HS-27A (cell line): ENCODE data around the gene WIPI1.

ENCODE experiments used
- DNase-seq: peaks from one replicate; pipeline ENCODE4 v3.0.0-alpha.2; 2012; ENCODE audit warnings: low read depth, missing footprints

WIPI1 gene

DNA sequence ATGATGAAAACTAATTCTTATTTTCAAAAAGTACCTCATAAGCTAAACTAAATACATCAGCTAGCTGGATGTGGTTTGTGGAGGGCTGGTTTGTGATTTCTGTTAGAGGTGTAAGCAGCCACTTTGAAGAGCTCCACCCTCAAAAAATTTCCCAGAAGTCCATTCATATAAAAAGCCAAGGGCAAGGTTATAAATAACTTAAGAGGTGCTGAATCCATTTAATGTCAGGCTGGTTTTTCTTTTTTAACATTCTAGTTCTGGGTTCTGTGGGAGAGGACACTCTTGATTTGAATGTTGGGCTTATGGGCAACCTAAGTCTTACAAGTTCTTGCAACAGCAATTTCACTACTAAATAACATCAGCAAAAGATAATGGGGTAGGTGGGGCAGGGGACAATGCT, 3.4 kb upstream of the WIPI1 start:
- DNase-seq: no peak

DNA sequence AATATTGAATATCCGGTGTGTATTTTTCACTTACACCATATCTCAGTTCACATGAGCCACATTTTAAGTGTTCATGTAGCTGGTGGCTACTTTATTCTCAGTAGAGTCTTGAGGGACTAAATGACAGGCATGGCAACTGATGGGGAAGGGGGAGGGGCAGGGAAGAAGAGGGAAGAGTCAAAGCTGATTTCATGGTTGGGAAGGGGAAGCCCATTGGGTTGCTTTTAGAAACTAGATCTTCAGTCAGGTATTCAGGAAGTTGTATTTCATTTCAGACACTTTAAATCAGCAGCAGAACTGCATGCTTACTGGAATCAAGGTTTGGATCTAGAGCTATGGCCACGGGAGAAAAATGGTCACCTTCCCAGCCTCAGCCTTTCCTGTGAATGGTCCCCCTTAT, 2.9 kb upstream of the WIPI1 start:
- DNase-seq: no peak

DNA sequence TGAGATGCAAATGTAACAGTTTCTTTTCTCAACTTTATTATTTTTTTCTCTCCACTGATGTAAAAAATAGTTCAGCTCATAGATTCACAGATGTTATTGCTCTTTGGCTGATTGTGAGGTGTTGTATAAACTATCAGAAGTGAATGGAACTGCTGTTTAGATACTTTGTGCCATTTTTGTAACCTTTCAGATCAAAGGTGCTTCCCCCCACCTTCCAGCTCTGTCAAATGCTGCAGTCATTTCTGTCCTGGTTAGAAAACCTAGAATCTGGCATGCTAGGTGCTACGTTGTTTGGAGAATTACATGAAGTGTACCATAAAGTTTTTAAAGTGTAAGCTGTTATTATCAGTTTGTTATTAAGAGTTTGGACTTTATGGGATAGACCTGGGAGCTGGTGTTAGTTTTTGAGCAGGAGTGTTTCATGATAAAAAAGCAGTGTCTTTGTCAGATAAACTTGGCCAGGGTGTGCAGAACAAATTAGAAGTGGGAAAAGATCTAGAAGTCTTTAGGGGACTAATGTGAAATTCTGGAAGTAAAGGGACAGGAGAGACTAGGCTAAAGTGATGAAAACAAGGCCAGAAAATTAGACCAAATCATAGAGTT, 1.8 kb upstream of the WIPI1 start:
- DNase-seq: no peak

DNA sequence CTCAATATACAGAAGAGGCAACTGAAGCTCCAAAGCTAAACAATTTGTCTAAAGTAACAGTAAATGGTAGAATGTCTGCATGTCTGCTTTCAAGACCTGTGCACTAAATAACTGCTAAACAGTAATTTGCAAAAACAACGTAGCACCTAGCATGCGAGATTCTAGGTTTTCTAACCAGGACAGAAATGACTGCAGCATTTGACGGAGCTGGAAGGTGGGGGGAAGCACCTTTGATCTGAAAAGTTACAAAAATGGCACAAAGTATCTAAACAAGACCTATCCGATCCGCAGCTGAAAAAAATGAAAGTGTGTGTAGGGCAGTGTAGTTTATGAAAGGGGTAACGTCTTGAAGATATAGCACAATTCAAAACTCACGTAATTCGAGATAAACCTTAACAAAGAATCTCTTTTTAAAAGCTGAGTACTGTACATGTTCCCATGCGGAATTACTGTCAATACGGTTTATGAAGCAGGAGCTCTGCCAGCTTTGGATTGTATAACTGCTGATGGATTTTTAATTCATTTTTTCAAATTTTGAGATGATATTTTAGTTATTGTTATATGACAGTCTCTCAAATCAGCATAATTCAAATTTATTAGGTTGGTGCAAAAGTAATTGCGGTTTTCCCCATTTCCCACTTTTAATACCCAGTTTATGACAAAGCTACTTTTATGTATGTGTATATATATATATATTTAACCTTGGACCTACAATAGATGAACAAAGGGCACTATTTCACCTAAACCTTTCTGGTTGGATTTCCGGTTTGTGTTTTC, 1.2 kb upstream of the WIPI1 start:
- no peak for DNase-seq

DNA sequence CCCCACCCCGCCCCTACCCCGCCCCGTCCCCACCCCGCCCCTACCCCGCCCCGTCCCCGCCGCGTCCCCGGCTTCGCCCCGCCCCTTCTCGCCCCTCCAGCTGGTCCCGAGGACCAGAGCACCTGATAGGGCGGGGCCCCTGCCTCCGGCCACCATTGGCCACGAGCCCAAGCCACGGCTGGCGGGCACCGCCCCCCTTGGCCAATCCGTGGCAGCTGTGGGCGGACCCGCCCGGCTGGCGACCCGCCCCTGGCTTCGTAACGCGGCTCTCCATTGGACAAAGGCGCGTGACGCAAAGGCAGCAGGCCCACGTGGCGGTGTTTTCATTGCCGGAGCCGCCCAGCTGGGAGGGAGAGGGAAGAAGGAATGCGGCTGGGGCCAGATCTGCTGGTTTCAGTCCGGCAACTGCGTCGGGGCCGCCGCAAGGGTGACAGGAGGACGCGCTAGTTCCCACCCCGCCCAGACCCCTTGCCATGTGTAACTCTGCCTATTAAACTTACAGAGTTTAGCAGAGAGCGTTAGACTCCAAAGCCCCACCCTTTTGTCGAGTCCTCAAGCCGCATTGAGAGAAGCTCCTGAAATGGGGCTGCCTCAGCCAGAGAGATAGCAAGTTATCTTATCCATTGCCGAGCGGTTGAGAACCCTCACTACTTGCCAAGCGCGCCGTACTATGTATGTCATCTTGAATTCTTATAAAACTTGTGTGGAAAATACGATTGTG, 403 bp upstream of the WIPI1 start:
- peak; percentile 79 for DNase-seq

DNA sequence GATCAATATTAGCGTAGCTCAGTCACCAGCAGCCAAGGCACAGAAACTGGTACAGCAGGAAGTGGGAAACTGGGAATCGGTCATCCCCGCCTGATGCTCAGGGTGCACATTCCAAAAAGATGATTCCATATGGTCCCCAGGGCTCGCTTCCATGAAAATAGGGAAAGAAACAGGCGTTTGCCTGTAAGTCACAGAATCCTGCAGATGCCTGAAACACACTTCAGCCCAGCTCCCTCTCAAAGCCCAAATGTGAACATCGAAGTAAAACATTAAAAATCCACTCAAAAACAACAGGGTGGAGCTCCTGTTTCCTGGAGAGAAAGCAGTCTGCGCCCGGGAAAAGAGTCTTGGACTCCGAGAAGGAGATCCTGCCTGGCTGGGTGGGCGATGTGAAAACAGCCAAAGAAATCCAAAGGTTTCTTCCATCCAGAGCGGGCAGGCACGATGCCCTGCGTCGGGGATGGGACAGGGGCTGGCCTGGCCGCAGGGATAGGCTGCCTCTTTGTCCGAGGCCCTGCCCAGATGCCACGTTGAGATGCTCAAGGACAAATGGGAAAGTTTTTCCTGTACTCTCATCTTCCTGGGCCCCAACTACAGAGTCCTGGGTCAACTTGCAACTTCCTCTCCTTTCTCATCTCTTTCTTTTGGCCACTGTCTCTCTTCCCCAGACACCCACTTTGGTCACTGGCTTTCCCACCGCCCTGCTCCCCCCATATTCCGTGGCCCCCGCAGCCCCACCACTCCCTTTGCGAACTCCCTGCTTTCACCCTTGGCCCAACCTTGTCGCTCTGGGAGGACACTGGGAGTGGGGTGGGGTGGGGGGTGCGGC, 743 bp downstream of the WIPI1 start:
- peak; percentile 45 for DNase-seq

DNA sequence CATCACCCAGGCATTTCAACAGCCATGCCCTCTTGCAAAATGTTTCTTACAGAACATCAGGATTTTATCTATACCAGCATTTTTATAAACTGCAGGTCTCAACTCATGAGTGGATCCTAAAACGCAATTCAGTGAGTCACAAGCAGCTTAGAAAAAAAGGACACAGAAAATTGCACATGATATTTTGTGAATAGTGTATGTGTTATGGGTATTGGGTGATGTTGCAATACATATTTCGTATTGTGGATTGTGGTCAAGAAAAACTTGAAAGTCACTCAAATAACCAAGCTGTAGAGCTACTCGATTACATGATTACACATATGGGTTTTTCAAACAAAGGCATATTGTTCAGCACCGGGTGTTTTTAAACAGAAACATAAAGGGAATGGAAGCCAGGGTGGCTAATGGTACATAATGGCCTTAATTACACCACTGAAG, 1.4 kb downstream of the WIPI1 start:
- no peak for DNase-seq

DNA sequence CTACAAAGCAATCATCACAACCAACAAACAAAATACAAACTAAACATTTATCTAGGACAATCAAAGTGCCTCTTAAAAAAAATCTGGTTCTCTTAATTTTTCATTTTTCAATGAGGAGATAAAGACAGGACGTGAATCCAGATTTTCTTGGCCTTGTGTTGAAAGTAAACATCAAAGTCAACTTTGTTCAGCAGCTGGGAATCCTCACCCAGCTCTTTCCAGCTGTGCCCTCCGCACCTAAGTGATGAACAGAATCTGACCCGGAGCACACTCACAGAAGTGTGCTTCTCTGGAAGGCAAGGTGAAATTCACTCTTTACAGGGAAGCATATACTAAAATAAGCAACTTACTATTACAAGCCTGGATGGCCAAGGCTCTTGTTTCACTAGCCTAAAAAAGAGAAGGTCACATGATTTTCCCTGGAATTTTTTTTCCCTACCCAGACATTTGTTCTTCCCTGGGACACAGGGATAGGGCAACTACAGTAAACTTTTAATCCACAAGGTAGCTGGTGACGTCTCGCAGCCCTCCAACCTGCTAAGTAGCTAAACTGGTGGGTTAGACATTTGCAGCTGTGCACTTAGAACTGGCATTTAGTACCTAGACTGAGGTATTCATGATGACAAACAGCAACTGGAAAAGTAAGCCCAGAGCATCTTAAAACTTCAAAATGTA, 3.2 kb downstream of the WIPI1 start:
- DNase-seq: no peak

DNA sequence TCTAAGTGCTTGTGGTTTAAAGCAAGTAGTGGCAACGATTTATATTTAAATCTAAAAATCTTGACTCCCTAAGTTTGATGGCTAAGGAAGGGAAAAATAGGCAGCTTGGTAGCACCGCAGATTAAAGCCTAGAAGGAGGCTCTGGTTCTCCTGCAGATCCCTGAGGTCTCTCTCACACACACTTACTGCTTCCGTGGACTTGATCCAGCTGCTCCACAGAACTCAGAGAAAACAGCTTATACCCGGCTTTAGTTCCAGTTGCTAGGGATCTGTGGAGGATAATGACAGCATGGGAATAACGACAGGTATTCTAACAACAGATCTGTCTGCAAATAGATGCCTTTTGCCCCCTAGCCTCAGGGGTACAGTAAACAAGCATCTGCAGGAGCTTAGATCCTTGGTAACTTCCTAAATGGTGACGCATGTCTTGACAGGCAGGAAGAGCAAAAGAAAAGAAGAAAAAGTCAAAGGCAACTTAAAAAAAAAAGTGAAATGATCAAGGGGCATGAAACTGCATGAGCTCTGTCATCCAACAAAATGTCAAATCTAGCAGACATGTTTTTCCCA, 4.5 kb downstream of the WIPI1 start:
- DNase-seq: no peak

DNA sequence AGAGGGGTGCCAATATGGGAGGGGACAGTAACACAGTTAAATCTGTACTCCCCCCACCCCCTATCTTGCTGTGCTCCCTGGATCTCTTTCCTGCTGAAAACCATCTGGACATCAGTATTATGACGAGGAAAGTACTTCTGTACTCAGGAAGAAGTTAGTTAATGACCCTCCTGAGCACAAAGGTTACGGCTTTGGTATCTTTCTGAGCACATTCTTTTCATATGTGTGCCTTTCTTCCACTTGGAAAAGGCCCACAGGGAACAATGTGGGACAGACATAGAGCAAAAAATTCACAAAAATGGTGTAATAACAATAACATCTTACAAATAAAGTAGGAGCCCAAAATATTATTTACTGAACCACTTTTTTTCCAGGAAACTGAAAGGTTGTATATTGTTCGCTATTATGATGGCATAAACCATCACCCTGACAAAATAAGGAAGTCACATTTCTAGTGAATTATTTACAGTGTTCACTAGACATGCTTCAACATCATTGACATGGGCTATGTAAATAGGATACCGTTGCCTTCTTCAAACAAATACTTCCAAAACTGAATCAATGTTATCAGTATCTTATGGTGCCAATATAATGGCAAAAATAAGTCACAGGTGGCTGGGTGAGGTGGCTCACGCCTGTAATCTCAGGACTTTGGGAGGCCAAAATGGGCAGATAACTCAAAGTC, 5.5 kb downstream of the WIPI1 start:
- DNase-seq: no peak

DNA sequence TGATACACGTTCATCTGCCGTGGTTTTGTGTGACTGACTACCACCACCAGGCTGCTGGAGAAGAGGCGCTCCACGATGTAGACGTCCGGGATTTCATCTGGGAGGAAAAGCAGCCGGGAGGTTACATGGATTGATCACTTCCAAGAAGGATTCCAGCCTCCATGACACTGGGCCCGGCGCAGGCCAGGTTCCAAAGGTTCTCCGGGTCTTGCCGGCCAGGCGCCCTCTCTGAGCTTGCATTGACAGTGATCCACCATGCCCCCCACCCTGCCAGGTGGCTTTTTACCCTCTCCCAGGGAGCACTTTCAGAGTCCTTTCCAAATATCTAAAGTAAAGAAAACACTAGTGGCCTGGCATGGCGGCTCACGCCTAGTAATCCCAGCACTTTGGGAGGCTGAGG, 6.5 kb downstream of the WIPI1 start:
- DNase-seq: no peak

DNA sequence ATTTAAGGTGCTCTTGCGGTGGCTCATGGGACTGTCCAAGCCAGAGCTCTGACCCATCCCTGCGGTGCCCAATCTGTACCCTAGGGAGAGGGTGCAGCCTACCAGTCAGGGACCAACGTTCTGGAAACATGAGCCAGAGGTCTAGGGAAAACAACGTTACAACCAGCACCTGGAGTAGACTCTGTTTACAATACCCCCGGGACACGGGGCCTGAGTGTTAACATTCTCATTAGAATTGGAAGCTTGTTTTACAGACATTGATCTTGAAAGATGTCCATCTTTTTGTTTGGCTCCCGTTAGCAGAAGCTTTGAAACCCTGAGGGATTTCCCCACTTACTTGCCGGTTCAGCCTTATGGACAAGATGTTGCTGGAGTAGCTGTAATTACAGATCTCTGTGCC, 6.9 kb downstream of the WIPI1 start:
- no peak for DNase-seq

DNA sequence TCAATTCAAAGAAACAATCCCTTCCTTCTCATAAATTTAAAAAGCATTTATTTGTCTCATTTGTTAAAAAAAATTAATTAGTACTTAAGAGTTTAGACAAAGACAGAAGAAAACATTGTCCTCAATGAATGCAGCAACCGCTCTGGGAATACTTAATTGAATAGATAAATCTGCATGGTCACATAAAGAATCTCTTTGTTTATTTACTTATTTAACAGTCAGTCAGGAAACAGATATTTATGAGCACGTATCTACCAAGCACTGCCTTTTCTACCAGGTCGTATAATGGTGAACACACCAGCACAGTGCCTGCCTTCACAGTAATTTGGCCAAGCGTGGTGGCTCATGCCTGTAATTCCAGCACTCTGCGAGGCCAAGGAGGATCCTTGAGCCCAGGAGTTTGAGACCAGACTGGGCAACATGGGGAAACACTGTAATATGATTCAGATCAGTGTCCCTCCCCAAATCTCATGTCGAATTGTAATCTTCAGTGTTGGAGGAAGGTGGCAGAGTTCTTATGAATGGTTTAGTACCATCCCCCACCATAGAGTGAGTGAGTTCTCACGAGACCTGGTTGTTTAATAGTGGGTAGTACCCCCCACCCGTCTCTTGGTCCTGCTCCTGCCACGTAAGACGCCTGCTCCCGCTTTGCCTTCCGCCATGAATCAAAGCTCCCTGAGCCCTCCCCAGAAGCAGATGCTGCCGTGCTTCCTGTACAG, 8.1 kb downstream of the WIPI1 start:
- no peak for DNase-seq

DNA sequence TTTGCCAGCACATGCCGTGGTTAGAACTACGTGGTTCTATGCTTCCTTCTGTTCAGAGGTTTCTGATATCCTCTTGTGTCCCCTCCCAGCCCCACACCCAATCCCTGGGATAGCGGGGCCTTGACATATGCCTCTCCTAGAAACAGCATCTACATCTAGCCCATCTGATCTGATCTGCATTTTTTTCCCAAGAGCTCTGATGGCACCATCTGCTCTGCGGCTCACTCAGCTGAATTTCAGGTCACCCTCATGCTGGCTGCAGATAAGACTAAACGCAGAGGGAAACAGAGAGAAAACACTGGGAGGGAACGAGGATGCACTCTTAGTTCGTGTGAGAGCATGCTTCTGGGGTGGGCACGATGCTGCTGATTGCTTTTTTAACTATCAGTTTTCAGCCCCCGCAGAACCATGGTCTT, 10.7 kb downstream of the WIPI1 start:
- no peak for DNase-seq

DNA sequence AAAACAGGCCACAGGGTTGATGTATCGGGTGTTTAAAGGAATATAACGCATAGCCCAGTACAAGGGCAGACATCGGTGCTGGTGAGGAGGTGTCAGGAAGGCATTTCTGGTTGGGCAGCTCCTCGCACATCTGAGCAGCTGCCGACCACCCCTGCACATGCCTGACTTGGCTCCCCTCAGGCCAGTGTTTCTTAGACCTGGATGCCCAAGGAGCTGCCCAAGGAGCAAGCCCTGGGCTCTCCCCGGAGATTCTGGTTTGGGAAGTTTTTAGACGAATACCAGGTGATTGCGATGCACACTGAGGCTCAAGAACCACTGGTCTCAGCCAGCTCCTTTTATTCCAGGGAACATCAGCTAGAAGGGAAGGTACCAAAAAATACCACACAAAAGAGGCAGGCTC, 11.6 kb downstream of the WIPI1 start:
- no peak for DNase-seq

DNA sequence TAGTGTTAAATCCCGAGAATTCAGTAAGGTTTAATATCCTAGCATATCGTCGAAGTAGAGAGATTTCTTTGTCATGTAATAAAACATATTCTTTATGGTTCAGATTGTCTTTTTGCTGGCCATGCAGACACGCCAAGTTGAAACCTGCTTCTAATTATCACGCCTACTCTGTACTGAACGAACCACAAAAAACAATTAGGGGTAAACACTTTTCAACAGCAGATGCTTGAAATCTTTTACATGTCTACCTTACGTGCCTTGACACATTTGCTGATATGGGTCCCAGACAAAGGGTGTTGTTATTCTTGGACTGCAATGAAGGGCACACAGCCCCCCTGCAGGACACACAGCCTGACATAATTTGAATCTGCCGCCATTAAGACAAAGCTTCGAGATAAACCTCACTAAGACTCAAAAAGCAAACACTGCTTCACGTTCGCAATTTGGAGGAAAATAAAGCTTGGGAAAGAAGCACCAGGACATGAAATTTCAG, 13.3 kb downstream of the WIPI1 start:
- DNase-seq: no peak

DNA sequence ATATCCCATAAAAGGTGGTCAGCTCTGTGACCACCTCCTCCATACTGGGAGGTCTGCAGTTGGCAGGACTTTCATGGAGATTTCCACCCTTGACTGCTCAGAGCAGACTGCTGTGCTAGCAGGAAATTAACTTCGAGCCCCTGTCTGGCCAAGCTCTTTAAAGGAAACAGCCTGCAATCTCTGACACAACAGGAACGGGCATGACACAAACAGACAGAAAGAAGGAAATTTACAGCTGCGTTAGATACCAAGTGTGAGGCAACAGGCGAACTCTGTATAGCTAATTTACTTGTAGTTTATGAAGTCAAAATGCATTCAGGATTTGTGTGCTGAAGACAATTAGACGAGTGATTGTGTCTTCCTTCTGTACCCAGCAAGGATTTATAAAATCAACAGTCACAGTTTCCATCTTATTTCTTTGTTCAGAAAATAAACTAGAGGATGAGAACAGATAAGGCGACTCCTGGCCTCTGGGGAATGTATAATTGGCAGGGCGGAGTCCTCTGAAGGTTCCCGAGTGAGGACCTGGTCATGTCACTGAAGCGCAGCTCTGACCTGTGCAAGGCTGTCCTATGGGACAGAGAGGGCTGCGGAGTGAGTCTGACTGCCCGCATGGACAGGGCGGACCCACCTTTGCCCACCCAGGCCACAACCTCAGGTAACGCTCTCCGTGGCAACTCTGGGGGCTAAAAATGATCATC, 16.1 kb downstream of the WIPI1 start:
- DNase-seq: no peak

DNA sequence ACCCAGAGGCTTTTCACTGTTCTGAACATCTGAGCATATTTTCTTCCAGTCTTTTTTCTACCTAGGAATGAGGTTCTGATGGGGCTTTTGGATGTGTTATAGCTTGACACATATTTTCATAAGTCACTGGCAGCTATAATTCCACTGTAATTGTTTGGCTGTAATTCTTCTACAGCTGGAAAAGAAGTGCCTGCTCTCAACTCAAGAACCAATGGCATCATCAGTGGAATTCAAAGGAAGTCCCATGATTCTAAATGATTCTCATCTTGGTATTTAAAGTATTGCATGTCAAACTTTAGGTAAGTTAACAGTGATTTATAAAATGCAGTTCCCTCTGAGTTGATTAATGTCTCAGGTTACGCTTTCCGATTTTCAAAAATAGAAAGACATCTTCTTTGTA, 16.8 kb downstream of the WIPI1 start:
- no peak for DNase-seq

DNA sequence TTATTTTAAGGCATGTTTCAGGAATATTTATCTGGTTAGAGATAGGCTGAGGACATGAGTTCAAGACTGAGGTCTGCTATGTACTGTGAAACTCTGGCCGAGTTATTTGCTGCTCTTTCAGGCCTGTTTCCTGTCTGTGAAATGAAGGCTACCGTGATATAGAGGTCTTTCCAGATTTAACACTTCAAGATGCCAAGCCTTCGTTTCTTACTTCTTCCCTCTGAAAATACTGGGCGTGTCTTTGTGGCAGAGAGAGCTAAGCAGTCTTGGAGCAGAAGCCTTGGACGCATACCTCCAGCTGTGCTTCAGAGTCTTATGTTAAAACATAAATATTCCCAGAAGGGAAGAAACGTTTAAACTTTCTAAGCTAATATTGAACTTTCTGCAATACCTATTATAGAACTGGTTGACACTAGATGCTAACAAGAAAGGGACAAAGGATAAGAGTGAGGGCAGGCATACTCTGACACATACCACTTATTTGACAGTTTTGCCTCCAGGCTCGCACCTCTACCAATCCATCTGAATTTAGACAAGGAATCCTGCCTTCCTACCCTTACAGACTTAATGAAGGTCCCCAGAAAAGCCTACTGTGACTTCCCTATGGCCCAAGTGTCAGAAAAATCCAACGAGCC, 17.5 kb downstream of the WIPI1 start:
- no peak for DNase-seq
